Stomach (tissue), 9 donors: ENCODE measurements around the gene SLC29A3. TPM values are rescaled to one million over a fixed set of nuclear protein-coding genes. Genes with fewer than 3 reads are reported as not detected.

Experiments
- DNase-seq, 2 donors: peaks; one replicate each; pipeline versions ENCODE4 v3.0.0 to v3.0.0-alpha.2; 2013 to 2019
- H3K27ac ChIP-seq, 5 donors: fragments of 200-600 bp in 4 of 5; sonication (generic) in 4 of 5; one replicate each; pipeline ENCODE4 v1.5.1; 2013 to 2019; ENCODE audit warnings: mild to moderate bottlenecking in 1 of 5, moderate library complexity in 1 of 5
- H3K27me3 ChIP-seq, 3 donors: fragments of 200-600 bp; sonication (generic); one replicate each; pipeline ENCODE4 v1.5.1; 2017 to 2019; ENCODE audit warnings: mixed run types in 1 of 3
- H3K36me3 ChIP-seq, 4 donors: fragments of 200-600 bp; sonication (generic); 1 replicate in 3 of 4; 2 replicates in 1 of 4; pipeline ENCODE4 v1.5.1; 2016 to 2019
- H3K4me1 ChIP-seq, 4 donors: fragments of 200-600 bp; sonication (generic); one replicate each; pipeline ENCODE4 v1.5.1; 2016 to 2019
- H3K4me3 ChIP-seq, 4 donors: fragments of 200-600 bp; sonication (generic) in 3 of 4; one replicate each; pipeline ENCODE4 v1.5.1; 2016 to 2019; ENCODE audit warnings: mild to moderate bottlenecking in 1 of 4
- H3K9me3 ChIP-seq, 4 donors: fragments of 200-600 bp; sonication (generic); one replicate each; pipeline ENCODE4 v1.5.1; 2016 to 2019
- EP300 ChIP-seq: sonication (generic); formaldehyde crosslinking; IDR thresholded peaks from one replicate; pipeline ENCODE4 v1.6.1; 2017; ENCODE audit warnings: antibody characterized with exemption
- POLR2A ChIP-seq, 4 donors: fragments of 450-650 bp; IDR thresholded peaks; one replicate each; pipeline ENCODE4 v1.6.1; 2016; ENCODE audit warnings: antibody characterized with exemption in 4 of 4, control low read depth in 2 of 4, mild to moderate bottlenecking in 1 of 4, moderate library complexity in 1 of 4
- POLR2AphosphoS5 ChIP-seq, 3 donors: sonication (generic); formaldehyde crosslinking; IDR thresholded peaks; one replicate each; pipeline ENCODE4 v1.6.1; 2016; ENCODE audit warnings: antibody characterized with exemption in 3 of 3
- WGBS, 5 donors: extraction: QIAGEN DNeasy Blood & Tissue Kit in 3 of 5; methylation state at CpG; one replicate each; pipeline versions ENCODE4 v1.1.5 to v1.1.7; 2013 to 2018; 5-methylcytosine and 5-hydroxymethylcytosine counted together
- intact Hi-C: fragments of 100-400 bp; cut with DNase I; formaldehyde crosslinking; loops from one replicate; pipeline ENCODE4 v1.15.1; 2023; ENCODE audit warnings: low total_unique reads
- polyA plus RNA-seq, 3 donors: library from polyadenylated mRNA; stranded (reverse); fragments of 200-250 nt; gene quantifications; one replicate each; pipeline ENCODE4 v1.2.3, GENCODE V29; 2013
- total RNA-seq, 5 donors: library from RNA; depleted of rRNA; stranded (reverse); fragments of >200 nt; gene quantifications; one replicate each; pipeline versions ENCODE4 v1.1.0 to v1.2.3, GENCODE V29; 2014 to 2016
- TF ChIP-seq, protein P1 (sequence below), 7 experiments: fragments of 450-650 bp in 4 of 7; fragments of 200-600 bp in 3 of 7; sonication (generic) in 3 of 7; IDR thresholded peaks; one replicate each; pipeline ENCODE4 v1.5.1; 2016 to 2019; ENCODE audit warnings: antibody characterized with exemption in 7 of 7, control low read depth in 2 of 7, mild to moderate bottlenecking in 1 of 7
- donor health status: healthy with polysubstance abuse.
- donor health status: Bipolar disorder and iron deficiency.
- donor health status: healthy.

The SLC29A3 gene
- total and polyA plus RNA-seq, 8 donors, result 2.8 to 23.7 (median 4.2) TPM; not detected in 2

GRCh38 chr10:71390921-71391690, 72.0 kb downstream of the SLC29A3 start:
- H3K27me3 ChIP-seq, result peaks cover 0 to 40% (median 11%) of the 10 kb centered on the region in 3 donors
- DNase-seq, result no peak
- H3K9me3 ChIP-seq, result no peaks in the 10 kb centered on the region
- no peak overlapping the region for H3K27ac ChIP-seq
- no peaks in the 10 kb centered on the region for H3K36me3 ChIP-seq
- 60 to 76% (median 70%) methylated on average over 3 of the region's 3 CpGs for WGBS, 5 donors
- TF ChIP-seq POLR2A (IDR thresholded peaks at IDR 0.05), result no peak
- TF ChIP-seq, protein P1, sequence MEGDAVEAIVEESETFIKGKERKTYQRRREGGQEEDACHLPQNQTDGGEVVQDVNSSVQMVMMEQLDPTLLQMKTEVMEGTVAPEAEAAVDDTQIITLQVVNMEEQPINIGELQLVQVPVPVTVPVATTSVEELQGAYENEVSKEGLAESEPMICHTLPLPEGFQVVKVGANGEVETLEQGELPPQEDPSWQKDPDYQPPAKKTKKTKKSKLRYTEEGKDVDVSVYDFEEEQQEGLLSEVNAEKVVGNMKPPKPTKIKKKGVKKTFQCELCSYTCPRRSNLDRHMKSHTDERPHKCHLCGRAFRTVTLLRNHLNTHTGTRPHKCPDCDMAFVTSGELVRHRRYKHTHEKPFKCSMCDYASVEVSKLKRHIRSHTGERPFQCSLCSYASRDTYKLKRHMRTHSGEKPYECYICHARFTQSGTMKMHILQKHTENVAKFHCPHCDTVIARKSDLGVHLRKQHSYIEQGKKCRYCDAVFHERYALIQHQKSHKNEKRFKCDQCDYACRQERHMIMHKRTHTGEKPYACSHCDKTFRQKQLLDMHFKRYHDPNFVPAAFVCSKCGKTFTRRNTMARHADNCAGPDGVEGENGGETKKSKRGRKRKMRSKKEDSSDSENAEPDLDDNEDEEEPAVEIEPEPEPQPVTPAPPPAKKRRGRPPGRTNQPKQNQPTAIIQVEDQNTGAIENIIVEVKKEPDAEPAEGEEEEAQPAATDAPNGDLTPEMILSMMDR (IDR thresholded peaks at IDR 0.05), result no peak
- no peak for TF ChIP-seq EP300
- no peak for TF ChIP-seq POLR2AphosphoS5 (IDR thresholded peaks at IDR 0.05)
- intact Hi-C loops, result loop anchor here (10.0 kb wide), 1 partner anchor 314 kb away; no protein-coding TSS in a partner anchor
- no peak overlapping the region for H3K4me3 ChIP-seq
- peaks cover 0 to 2% (median under 1%) of the 10 kb centered on the region in 4 donors for H3K4me1 ChIP-seq

DNA sequence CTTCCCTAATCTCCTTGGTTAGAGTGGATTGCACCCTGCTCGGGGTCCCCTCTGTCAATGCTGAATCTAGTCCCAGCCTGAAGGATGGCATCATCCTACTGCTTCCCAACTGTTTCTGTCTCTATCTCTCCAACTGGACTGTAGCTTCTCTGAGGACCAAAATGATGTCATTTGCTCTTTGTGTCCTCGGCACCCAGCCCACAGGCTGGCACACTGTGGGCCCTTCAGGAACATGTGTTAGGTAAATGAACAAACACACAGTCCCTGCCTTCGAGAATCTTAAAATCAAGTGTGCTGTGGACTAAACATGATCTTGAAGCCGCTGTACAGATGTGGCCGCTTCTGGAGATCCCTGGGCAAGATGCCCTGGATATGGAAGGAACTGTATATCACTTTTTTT, 72.6 kb downstream of the SLC29A3 start:
- DNase-seq, result no peak
- peaks cover 3 to 6% (median 4%) of the 10 kb centered on the region in 4 donors for H3K4me1 ChIP-seq
- H3K27ac ChIP-seq, result no peak overlapping the region
- intact Hi-C loops, result loop anchor here (10.0 kb wide), 1 partner anchor 313 kb away; no protein-coding TSS in a partner anchor
- TF ChIP-seq, protein P1 (IDR thresholded peaks at IDR 0.05), result no peak
- no peak for TF ChIP-seq POLR2A (IDR thresholded peaks at IDR 0.05)
- no peak for TF ChIP-seq EP300
- TF ChIP-seq POLR2AphosphoS5 (IDR thresholded peaks at IDR 0.05), result no peak
- no peaks in the 10 kb centered on the region for H3K36me3 ChIP-seq
- 74 to 87% (median 78%) methylated on average over 5 of the region's 5 CpGs for WGBS, 5 donors
- H3K9me3 ChIP-seq, result no peaks in the 10 kb centered on the region
- H3K4me3 ChIP-seq, result no peak overlapping the region
- H3K27me3 ChIP-seq, result peaks cover 0 to 46% (median 17%) of the 10 kb centered on the region in 3 donors

- H3K27me3 ChIP-seq, result peaks cover 0 to 52% (median 22%) of the 10 kb centered on the region in 3 donors
- no peak overlapping the region for H3K4me3 ChIP-seq
- peaks cover 8 to 12% (median 10%) of the 10 kb centered on the region in 4 donors for H3K4me1 ChIP-seq
- intact Hi-C loops, result loop anchor here (10.0 kb wide), 1 partner anchor 313 kb away; no protein-coding TSS in a partner anchor
- TF ChIP-seq POLR2A (IDR thresholded peaks at IDR 0.05), result no peak
- no peak for TF ChIP-seq EP300
- no peak for TF ChIP-seq POLR2AphosphoS5 (IDR thresholded peaks at IDR 0.05)
- TF ChIP-seq, protein P1 (IDR thresholded peaks at IDR 0.05), result no peak
- no peak for DNase-seq
- H3K27ac ChIP-seq, result no peak overlapping the region
- H3K9me3 ChIP-seq, result no peaks in the 10 kb centered on the region
- 10 to 54% (median 29%) methylated on average over 1 of the region's 1 CpG for WGBS, 5 donors
- H3K36me3 ChIP-seq, result no peaks in the 10 kb centered on the region
Observed at GRCh38 chr10:71392292-71392691, 73.2 kb downstream of the SLC29A3 start.

GRCh38 chr10:71392791-71393781, 74.0 kb downstream of the SLC29A3 start:
- Histone ChIP-seq H3K27ac (no peak overlapping the region), H3K4me3 (no peak overlapping the region), H3K36me3 (no peaks in the 10 kb centered on the region), H3K27me3 (peaks cover 0 to 59% (median 30%) of the 10 kb centered on the region in 3 donors), H3K4me1 (peaks cover 16 to 20% (median 18%) of the 10 kb centered on the region in 4 donors), H3K9me3 (no peaks in the 10 kb centered on the region)
- WGBS, 5 donors, result 74 to 83% (median 78%) methylated on average over 15 to 16 of the region's 16 CpGs
- no peak for TF ChIP-seq POLR2AphosphoS5 (IDR thresholded peaks at IDR 0.05)
- no peak for TF ChIP-seq EP300
- TF ChIP-seq POLR2A (IDR thresholded peaks at IDR 0.05), result no peak
- TF ChIP-seq, protein P1 (IDR thresholded peaks at IDR 0.05), result no peak
- intact Hi-C loops, result loop anchor here (10.0 kb wide), 1 partner anchor 312 kb away; no protein-coding TSS in a partner anchor
- DNase-seq, result no peak
